T-helper 22 cell (primary cell): ENCODE data around the gene GUCY1A1.
"Not testable (repeated sequence)": the region's sequence is repeated elsewhere in the genome, so short reads cannot be mapped to it uniquely, and the experiment has no call there.

Experiments used
- DNase-seq: peaks from one replicate; pipeline ENCODE4 v3.0.0-alpha.2; 2020; ENCODE audit warnings: low read depth

GUCY1A1 gene

DNA sequence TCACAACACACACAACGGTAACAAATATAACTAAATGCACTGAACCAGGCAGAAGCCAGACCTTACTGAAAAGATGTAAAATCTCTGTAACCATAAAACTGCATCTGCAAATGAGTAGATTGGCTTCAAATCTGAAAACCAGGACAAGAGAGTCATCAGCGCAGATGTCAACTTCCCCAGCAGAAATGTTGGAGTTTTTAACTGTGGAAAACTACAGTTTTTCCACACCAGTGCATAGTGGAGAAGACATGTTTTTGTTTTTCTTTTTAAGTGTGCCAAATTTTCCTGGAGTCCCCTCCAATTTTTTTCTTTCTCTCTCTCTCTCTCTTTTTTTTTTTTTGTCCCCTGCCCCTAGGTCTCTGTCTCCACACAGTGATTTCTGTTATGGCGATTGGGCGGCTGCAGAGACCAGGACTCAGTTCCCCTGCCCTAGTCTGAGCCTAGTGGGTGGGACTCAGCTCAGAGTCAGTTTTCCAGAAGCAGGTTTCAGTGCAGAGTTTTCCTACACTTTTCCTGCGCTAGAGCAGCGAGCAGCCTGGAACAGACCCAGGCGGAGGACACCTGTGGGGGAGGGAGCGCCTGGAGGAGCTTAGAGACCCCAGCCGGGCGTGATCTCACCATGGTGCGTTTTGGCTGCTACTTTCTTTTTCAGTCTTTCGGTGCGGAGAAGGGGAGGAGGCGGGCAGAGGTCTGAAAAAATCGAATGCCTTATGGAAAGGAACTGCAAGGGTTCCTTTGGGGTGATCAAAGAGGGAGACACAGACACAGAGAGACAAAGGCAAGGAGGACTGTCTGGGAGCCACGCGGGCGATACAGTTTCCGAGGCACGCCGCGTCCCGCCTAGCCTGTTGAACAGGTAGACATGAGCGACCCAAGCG is at the start of gene GUCY1A1:
Gene GUCY1A1, plus strand, starts transcription at position 505 of the 878 bp plus-strand sequence. CDS start 30,020 bp downstream, outside the sequence.
- no peak for DNase-seq

DNA sequence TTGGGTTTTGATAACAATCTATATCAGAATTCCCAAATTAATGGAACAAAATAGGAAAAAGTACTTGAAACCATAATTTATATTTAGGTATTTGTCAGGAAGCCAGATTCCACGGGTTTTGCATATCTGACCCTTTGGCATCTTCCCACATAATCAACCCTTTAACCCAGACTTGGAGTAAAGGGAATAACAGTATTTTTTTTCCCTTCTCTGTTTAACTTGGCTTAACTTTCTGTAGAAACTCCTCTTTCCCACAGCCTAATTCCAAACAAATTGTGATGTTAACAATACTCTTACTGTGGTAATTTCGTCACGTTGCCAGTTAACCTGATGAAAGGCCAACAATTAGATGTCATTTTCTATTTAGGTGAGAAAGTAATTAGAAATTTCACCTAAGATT is 49.4 kb upstream of the GUCY1A1 start:
- no peak for DNase-seq

DNA sequence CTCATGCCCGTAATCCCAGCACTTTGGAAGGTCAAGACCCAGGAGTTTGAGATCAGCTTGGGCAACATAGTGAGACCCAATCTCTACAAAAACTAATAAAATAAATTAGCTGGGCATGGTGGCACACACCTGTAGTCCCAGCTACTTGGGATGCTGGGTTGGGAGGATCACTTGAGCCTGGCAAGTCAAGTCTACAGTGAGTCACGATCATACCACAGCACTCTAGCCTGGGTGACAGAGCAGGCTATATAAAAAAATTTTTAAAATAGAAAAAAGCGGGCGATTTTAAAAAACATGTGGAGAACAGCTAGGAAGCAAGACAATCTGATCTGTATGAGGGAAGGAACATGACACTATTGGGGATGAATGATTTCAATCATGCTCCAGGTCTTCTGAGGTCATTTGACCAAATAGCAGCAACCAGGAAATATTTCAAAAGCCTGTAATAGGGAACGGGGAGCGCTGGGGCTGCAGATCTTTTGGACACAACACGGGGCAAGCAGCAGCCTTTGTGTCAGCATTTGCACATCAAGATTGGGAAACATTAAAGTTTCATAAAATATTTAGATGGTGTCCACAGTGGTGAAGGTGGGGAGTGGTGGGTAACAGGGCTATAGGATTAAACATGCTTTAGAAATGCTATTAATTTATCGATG is 48.3 kb upstream of the GUCY1A1 start:
- DNase-seq, result no peak

DNA sequence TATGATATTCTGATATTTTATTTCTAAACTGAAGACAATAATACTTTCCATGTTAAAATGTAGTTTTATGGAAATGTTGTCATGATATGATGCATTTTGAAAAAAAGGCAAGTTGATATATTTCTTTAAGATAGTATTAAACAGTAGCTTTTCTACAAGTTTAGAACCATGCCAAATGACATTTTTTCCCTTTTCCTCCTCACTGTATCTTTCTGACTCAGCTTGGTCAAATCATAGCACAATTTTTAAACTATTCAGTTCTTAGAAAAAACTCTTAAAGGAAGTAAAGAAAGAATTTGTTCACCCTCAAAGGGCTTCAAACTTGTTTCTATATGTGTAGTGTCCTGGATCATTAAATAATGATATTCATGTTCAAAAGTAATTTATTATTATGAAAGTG is 46.0 kb upstream of the GUCY1A1 start:
- no peak for DNase-seq

DNA sequence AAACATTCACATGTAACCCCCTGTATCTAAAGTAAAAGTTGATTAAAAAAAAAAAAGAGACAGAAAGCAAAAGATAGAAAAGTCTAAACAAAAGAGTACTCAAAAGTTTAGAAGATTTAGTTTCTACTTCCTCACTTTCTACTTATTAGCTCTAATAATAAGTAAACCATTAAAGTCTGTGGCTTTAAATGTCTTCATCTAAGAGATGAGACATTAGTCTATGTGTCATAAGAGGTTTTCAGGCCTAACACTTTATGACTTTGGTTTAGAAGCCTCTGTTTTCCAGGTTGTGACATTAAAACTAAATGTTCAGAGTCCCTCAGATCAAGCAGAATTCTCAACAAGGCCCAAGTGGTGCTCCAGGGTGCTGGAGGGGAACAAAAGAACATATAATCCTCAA is 42.2 kb upstream of the GUCY1A1 start:
- DNase-seq, result no peak

GRCh38 chr4:155626561-155626960 is 40.1 kb upstream of the GUCY1A1 start:
- no peak for DNase-seq

DNA sequence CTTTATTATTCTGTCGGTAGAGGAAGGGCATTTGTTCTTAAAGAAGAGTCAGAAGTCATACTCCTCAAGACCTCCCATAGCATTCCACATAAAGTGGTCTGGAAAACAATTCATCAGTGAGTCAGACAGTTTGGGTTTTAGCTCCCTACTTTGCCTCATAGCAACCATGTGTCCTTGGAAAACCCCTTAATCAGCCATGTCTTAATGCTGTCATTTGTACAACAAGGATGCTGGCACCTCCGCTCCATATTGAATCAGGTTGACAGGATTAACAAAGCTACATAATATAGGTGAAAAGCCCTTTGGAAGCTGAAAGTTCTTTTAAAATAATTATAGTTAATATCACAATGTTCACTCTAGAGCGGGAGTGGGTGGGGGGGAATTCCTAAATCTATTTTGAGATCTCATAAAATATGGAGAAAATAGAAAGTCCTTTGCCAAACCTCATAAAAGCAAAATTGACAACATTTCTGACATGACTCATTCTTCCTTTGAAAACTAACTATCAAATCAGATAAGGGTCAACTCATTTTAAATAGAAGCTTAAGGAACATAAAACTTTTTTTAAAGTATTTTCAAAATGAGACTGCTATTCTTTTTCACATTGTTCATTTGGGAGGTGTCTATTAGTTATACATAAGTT is 37.3 kb upstream of the GUCY1A1 start:
- no peak for DNase-seq

DNA sequence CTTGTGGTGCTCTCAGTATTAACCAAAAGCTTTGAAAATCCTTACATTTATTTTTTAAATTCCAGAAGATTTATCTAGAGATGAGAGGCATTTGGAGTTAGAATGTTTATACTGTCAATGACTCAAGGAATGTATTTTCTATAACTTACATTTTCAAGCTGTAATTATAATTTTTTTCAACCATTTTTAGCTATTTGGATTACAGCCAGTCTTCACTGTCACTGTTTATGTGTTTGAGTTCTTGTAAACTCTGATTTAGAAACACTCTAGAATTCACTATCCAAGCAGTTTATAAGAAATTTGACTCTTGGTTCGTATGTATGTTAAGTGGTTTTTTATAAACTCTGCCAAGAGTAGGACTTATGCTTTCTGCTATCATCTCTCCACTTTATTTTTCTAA is 36.7 kb upstream of the GUCY1A1 start:
- DNase-seq, result no peak

DNA sequence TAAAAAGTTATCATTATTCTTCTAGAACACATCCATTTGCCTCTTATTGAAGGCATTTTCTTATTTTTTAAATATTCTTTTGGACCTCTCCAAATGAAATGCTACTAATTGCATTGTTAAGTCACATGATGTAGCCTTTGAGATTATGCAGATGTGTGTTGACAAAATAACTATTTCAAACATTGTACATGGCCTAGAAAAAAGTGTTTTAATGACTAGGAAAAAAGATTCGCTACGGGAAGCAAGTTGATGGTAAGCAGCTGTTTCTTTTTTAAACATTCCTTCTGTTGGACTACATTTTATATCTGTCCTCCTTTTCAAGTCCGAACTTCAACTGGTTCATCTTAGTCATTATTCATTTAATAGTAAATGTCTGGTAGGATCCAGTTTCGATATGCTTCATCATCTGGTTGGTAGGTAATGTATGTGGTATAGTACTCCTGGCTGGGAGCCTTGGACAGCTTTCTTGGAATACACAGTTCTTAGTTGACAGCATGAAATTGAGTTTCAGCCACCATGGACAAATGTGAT is 34.3 kb upstream of the GUCY1A1 start:
- DNase-seq, result no peak

DNA sequence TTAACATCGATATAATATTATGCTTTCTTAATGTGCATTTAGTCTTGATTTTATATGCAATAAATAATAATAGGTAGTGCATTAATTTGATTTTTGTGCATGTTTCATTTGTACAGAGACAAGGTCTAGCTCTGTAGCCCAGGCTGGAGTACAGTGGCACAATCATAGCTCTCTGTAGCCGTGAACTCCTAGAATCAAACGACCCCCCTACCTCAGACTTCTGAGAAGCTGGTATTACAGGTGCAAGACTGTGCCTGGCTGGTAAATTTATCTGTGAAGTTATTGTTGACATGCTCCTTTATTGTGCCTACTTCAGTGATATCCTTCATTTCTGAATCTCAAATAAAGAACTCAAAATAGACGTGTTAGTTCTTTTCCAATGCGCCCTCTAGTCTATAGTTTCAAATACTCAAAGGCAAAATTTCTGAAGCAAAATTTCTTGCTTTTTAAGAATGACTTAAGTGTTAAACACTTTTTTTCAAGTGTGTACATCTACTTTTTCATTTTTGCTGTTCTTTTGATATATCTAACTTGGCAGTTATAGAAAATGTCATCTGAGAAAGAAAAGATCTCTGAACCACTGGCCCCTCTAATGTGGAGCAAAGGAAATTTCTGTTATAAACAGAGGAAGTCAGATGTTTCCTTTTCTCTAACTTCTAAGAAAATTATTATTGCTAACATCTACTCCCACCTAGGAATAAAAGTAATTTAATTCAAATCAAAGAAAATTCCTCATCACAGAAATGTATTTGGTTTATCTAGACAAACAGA is 28.3 kb upstream of the GUCY1A1 start:
- DNase-seq, result no peak

DNA sequence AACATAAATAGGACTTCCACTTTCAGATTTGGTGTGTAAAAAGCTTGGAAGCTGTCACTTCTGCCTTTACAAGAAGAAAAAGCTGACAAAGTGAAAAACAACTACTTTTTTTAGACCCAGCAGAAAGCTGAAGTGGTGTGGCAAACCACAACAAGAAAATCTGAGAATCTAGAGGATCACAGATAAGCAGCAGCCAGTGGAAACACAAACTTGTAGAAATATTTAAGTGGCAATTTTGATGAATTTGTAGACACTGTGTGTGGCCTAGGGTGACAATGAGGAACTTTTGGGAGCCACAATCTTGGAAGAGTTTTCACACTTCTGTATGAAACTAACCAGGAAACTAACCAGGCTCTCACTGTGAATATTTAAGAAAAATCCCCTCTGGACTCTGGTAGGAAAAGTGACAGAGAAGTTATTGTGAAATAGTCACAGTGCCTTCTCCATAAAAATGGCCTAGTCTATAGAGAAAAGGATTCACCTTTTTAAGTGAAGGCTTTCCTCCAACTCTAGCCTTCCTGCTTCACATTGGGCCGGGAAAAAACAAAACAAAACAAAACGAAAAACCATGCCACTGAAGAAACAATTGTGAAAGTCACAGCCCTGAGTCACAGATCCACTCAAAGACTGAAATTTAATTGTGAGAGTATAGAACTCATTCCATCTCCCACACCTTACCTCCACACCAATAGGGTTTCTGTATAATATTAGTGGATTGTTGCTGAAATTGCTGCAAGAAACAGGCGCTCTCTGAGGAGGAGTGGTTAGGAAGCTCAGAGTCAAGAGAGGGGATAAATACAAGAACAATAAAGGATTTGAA is 26.7 kb upstream of the GUCY1A1 start:
- no peak for DNase-seq

DNA sequence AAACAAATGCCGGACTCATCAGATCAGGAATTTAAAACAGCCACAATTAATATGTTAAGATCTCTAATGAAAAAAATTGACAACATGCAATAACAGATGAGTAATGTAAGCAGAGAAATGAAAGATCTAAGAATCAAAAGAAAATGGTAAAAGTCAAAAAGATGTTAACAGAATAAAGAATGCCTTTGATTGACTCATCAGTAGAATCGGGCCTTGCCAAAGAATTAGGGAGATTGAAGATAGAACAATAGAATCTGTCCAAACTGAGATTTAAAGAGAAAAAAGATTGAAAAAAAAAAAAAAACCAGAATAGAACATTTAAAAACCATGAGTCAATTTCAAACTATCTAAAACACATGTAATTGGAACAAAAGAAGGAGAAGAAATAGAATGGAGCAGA is 25.9 kb upstream of the GUCY1A1 start:
- DNase-seq, result no peak

GRCh38 chr4:155643087-155643486 is 23.6 kb upstream of the GUCY1A1 start:
- DNase-seq, result no peak

- DNase-seq, result no peak
These were observed 20.6 kb upstream of the GUCY1A1 start for GRCh38 chr4:155646001-155646400.

DNA sequence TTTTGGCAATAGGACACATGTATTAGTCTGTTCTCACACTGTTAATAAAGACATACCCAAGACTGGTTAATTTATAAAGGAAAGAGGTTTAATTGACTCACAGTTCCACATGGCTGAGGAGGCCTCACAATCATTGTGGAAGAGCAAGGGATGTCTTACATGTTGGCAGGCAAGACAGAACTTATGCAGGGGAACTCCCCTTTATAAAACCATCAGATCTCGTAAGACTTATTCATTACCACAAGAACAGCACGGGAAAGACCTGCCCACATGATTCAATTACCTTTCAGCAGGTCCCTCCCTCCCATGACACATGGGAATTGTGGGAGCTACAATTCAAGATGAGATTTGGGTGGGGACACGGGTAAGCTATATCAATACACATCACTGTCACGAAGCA is 15.9 kb upstream of the GUCY1A1 start:
- not testable (repeated sequence) for DNase-seq

DNA sequence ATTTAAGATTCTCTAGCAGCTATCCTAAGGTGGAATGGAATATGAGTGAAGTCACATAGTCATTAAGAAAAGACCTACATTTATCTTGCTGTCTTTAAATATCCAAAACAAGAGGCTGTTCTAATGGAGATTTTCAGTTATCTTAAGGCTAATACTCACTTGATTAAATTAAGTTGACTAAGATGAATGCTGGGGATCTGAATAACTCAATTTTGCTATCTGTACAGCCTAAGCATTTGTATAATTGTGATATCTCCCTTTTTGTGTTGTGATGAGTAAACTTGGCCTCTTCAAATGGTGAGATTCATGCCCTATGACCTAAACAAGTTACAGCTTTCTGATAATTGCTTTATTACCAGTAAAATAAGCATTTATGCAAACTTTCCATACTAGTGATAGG is 13.6 kb upstream of the GUCY1A1 start:
- no peak for DNase-seq

- no peak for DNase-seq
These were observed 10.6 kb upstream of the GUCY1A1 start for GRCh38 chr4:155656025-155656424.

GRCh38 chr4:155657169-155657568 is 9.5 kb upstream of the GUCY1A1 start:
- no peak for DNase-seq

- DNase-seq, result no peak
These were observed 8.5 kb upstream of the GUCY1A1 start for GRCh38 chr4:155657985-155658680.

DNA sequence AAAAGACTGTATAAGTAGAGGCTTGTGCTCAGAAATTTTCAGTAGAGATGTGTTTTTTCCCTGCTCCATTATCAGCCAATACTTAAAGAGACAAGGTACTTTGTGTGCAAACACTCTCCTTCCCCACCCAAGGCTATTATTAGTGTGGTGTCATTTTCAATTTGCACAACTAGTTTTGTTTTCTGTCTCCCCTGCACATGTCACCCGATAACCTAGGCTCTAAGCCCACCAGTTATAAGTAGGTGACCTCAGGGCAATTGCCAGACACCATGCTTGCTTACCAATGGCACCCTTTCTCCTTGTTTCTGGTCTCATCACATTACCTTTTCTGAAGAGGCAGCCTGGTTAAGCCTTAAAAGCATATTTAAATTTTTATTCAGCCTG is 8.0 kb upstream of the GUCY1A1 start:
- no peak for DNase-seq

DNA sequence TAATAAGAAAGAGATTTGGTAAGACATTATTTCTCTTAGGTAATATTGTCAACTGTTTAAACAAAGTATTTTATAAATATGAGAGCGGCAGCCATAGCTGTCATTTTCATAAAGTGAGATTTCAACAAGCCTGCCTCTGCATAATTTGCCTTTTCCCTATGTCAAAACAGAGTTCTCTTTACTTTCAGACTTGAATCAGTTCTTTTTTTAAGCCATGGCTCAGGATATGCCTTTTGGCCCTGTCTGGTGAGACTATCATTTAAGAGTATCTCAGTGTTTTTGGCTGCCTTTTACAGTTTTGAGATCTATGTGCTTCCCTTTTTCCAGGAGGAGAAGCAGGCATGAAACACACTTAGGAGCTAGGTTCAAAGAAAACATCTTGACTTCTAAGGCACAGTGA is 7.5 kb upstream of the GUCY1A1 start:
- no peak for DNase-seq
